Measurements from ENCODE around the gene KIF14. TPM values are rescaled to one million over a fixed set of nuclear protein-coding genes. Genes with fewer than 3 reads are reported as not detected.

Gene KIF14
- total and polyA plus RNA-seq, 2 of the 8 experiments (the other 6 are each of a cell fraction or from before 2014, with no cell fraction given): 2.6 to 23.3 TPM

DNA sequence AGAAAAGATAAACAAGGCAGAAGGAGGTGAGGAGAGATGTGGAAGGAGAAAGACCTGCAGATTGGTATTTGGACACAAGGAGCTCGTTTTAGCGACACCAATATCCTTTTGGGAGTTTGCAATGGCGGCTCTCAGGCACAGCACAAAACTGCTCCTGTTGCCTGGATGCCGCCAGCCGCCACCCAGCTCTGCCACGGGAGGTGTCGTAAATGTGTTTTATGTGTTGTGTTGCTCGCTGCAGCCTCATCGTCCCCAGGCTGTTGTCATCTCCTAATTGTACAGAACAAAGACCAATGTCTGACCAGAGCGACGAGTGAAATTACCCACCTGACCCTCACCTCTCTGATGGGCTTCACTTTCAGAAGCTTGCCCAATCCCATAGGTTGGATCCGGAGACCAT lies 114.1 kb downstream of the KIF14 start:
- H2BK20ac ChIP-seq (ENCODE audit: low read length): no peak overlapping the region
- DNase-seq (ENCODE audit: low read depth in 1 of 2, low spot score in 2 of 2): no peak
- H4K20me1 ChIP-seq (replicated peaks in 1 of 2; ENCODE audit: control insufficient read depth in 1 of 2, insufficient read depth in 2 of 2, low read length in 2 of 2): no peaks in the 10 kb centered on the region
- no peak overlapping the region for H3K56ac ChIP-seq (replicated peaks; ENCODE audit: insufficient read length, low read depth, low read length)
- H3K4ac ChIP-seq (replicated peaks; ENCODE audit: insufficient read length, low read depth, low read length): no peak overlapping the region
- H3K27me3 ChIP-seq (replicated peaks in 1 of 4; ENCODE audit: control insufficient read depth in 3 of 4, extremely low read depth in 1 of 4, insufficient read depth in 3 of 4, low read length in 3 of 4): no peaks in the 10 kb centered on the region
- H2BK12ac ChIP-seq (ENCODE audit: low read depth, low read length): no peak overlapping the region
- no peak for FAIRE-seq
- H3K9ac ChIP-seq (replicated peaks in 1 of 4; ENCODE audit: extremely low read depth in 1 of 4, low read depth in 3 of 4, low read length in 3 of 4): no peak overlapping the region
- H3K4me1 ChIP-seq (replicated peaks in 1 of 4; ENCODE audit: control insufficient read depth in 3 of 4, insufficient read depth in 4 of 4, low read length in 3 of 4): no peaks in the 10 kb centered on the region
- no peaks in the 10 kb centered on the region for H3K79me1 ChIP-seq (ENCODE audit: low read depth, low read length)
- WGBS, 2 experiments (ENCODE audit: extremely low coverage in 1 of 2, insufficient coverage in 1 of 2, insufficient read length in 1 of 2, insufficient replicate concordance in 2 of 2, low coverage in 1 of 2, low lambda C conversion rate in 2 of 2, missing lambda C conversion rate in 1 of 2): 92% methylated on average over 12 of the region's 12 CpGs; no CpG with 5 or more reads in 1 of the 2 experiments
- no peak overlapping the region for H3K18ac ChIP-seq (ENCODE audit: extremely low read depth, low read length)
- H2BK5ac ChIP-seq (ENCODE audit: low read depth, low read length): no peak overlapping the region
- no peak overlapping the region for H3K23ac ChIP-seq (ENCODE audit: insufficient read length)
- no peak overlapping the region; the same call in 1 of the 2 replicates for H4K8ac ChIP-seq (ENCODE audit: extremely low read depth, insufficient read depth, low read length)
- H4K5ac ChIP-seq (ENCODE audit: insufficient read length, low read depth, low read length): no peak overlapping the region
- no peak overlapping the region for H2AK5ac ChIP-seq (ENCODE audit: low read depth, low read length)
- POLR2A ChIA-PET (ENCODE audit: partially characterized antibody): no interaction called here
- H3K27ac ChIP-seq (ENCODE audit: low read depth, low read length): no peak overlapping the region
- H3K4me2 ChIP-seq (ENCODE audit: insufficient read depth in 1 of 2, low read depth in 2 of 2, low read length in 2 of 2): no peak overlapping the region
- no peak overlapping the region for H2BK120ac ChIP-seq (replicated peaks; ENCODE audit: low read depth, low read length)
- no peaks in the 10 kb centered on the region for H3K9me3 ChIP-seq (ENCODE audit: insufficient read depth in 2 of 2, low read depth in 1 of 2, low read length in 1 of 2)
- no peak overlapping the region for H2BK15ac ChIP-seq (ENCODE audit: low read length)
- H3K23me2 ChIP-seq (ENCODE audit: low read depth, low read length): no peaks in the 10 kb centered on the region
- no peak overlapping the region for H4K91ac ChIP-seq (replicated peaks; ENCODE audit: insufficient read length, low read length)
- no peaks in the 10 kb centered on the region for H3K36me3 ChIP-seq (ENCODE audit: control insufficient read depth in 2 of 4, insufficient read depth in 4 of 4, low read length in 3 of 4)
- no peak overlapping the region for H3K14ac ChIP-seq (ENCODE audit: insufficient read length)
- no peaks in the 10 kb centered on the region for H3K79me2 ChIP-seq (ENCODE audit: control insufficient read depth in 1 of 2, insufficient read depth in 2 of 2, low read length in 2 of 2)
- CTCF ChIA-PET (ENCODE audit: partially characterized antibody): interaction anchor here (0.5 to 1.3 kb wide), 8 partner anchors 9 to 411 kb away, joined by 3 to 4 read pairs (median 3); no protein-coding TSS in a partner anchor
- no peak overlapping the region for H2AFZ ChIP-seq (ENCODE audit: low read length)
- no peak overlapping the region for H3K4me3 ChIP-seq (ENCODE audit: extremely low read depth in 1 of 4, insufficient read depth in 2 of 4, low read depth in 3 of 4, low read length in 4 of 4)
- no peak for TF ChIP-seq TAF7 (optimal IDR thresholded peaks at IDR 0.05; ENCODE audit: borderline replicate concordance, low read depth, low read length)
- TF ChIP-seq KDM1A (IDR thresholded peaks at IDR 0.05; ENCODE audit: borderline replicate concordance, low read length): no peak
- TF ChIP-seq BACH1 (IDR thresholded peaks at IDR 0.05; ENCODE audit: low read length): no peak
- no peak for TF ChIP-seq POLR2A (IDR thresholded peaks at IDR 0.05; ENCODE audit: control extremely low read depth in 1 of 2, low read depth in 2 of 2, low read length in 2 of 2)
- TF ChIP-seq SP2 (IDR thresholded peaks at IDR 0.05; ENCODE audit: low read length): no peak
- no peak for TF ChIP-seq SUZ12 (IDR thresholded peaks at IDR 0.05; ENCODE audit: low read length)
- no peak for TF ChIP-seq RFX5 (IDR thresholded peaks at IDR 0.05; ENCODE audit: borderline replicate concordance, low read depth, low read length)
- TF ChIP-seq, protein P1, sequence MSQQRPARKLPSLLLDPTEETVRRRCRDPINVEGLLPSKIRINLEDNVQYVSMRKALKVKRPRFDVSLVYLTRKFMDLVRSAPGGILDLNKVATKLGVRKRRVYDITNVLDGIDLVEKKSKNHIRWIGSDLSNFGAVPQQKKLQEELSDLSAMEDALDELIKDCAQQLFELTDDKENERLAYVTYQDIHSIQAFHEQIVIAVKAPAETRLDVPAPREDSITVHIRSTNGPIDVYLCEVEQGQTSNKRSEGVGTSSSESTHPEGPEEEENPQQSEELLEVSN (IDR thresholded peaks at IDR 0.05): no peak
- TF ChIP-seq RBBP5 (IDR thresholded peaks at IDR 0.05; ENCODE audit: borderline replicate concordance, low read depth, low read length): no peak
- TF ChIP-seq SP4 (IDR thresholded peaks at IDR 0.05; ENCODE audit: low read length): no peak
- no peak for TF ChIP-seq SRF (IDR thresholded peaks at IDR 0.05; ENCODE audit: low read depth, low read length)
- TF ChIP-seq, protein P2, sequence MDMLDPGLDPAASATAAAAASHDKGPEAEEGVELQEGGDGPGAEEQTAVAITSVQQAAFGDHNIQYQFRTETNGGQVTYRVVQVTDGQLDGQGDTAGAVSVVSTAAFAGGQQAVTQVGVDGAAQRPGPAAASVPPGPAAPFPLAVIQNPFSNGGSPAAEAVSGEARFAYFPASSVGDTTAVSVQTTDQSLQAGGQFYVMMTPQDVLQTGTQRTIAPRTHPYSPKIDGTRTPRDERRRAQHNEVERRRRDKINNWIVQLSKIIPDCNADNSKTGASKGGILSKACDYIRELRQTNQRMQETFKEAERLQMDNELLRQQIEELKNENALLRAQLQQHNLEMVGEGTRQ (IDR thresholded peaks at IDR 0.05; ENCODE audit: low read length): no peak
- no peak for TF ChIP-seq CHD2 (IDR thresholded peaks at IDR 0.05; ENCODE audit: low read length)

Data from H1 (cell line).